Muscle of leg (tissue), 11 donors: ENCODE measurements around the gene FAM13A. TPM values are rescaled to one million over a fixed set of nuclear protein-coding genes. Genes with fewer than 3 reads are reported as not detected.
"Not testable (repeated sequence)": the region's sequence is repeated elsewhere in the genome, so short reads cannot be mapped to it uniquely, and the experiment has no call there.

ENCODE experiments used
- DNase-seq: peaks from one replicate; pipeline ENCODE4 v3.0.0; 2013
- H3K27ac ChIP-seq: one replicate; pipeline ENCODE4 v1.5.1; 2013; ENCODE audit warnings: mild to moderate bottlenecking, low read length, control low read depth
- H3K27me3 ChIP-seq: one replicate; pipeline ENCODE4 v1.6.1; 2013; ENCODE audit warnings: low read length; ENCODE audit not compliant: control insufficient read depth, insufficient read depth
- H3K36me3 ChIP-seq: one replicate; pipeline ENCODE4 v1.6.1; 2013; ENCODE audit warnings: low read length; ENCODE audit not compliant: control insufficient read depth, insufficient read depth
- H3K4me1 ChIP-seq: one replicate; pipeline ENCODE4 v1.6.1; 2013; ENCODE audit warnings: low read length; ENCODE audit not compliant: control insufficient read depth, insufficient read depth
- H3K4me3 ChIP-seq: one replicate; pipeline ENCODE4 v1.5.1; 2013; ENCODE audit warnings: low read length, control low read depth
- H3K9me3 ChIP-seq: replicated peaks from 2 replicates; pipeline ENCODE4 v1.6.1; 2013; ENCODE audit warnings: low read depth, low read length; ENCODE audit not compliant: control insufficient read depth
- WGBS: methylation state at CpG from one replicate; pipeline ENCODE4 v1.1.5; 2013; ENCODE audit warnings: missing lambda C conversion rate; ENCODE audit not compliant: insufficient coverage; 5-methylcytosine and 5-hydroxymethylcytosine counted together
- polyA plus RNA-seq, 8 donors: library from polyadenylated mRNA; unstranded; fragments of 120-200 nt; gene quantifications; one replicate each; pipeline versions ENCODE4 v1.2.1 to v1.2.3, GENCODE V29; 2013; ENCODE audit warnings: inconsistent platforms in 1 of 8, low replicate concordance in 1 of 8; ENCODE audit not compliant: insufficient read length in 8 of 8, insufficient read depth in 1 of 8
- total RNA-seq: library from RNA; stranded (reverse); fragments of 120-200 nt; gene quantifications from one replicate; pipeline ENCODE4 v1.2.4, GENCODE V29; 2013

The FAM13A gene
- total and polyA plus RNA-seq, 9 donors = 23.8 to 40.2 (median 29.7) TPM

GRCh38 chr4:88865466-88865865 lies 191.5 kb downstream of the FAM13A start:
- no CpG with 5 or more reads among the region's 6 CpGs for WGBS
- Histone ChIP-seq H3K27me3 (no peaks in the 10 kb centered on the region), H3K4me1 (no peaks in the 10 kb centered on the region), H3K9me3 (peaks cover 2% of the 10 kb centered on the region), H3K36me3 (no peaks in the 10 kb centered on the region), H3K4me3 (no peak overlapping the region), H3K27ac (no peak overlapping the region)
- no peak for DNase-seq

GRCh38 chr4:88865046-88865445 lies 191.9 kb downstream of the FAM13A start:
- Histone ChIP-seq H3K27ac (no peak overlapping the region), H3K9me3 (no peaks in the 10 kb centered on the region), H3K4me3 (no peak overlapping the region), H3K4me1 (no peaks in the 10 kb centered on the region), H3K36me3 (no peaks in the 10 kb centered on the region), H3K27me3 (no peaks in the 10 kb centered on the region)
- no peak for DNase-seq
- WGBS = no CpG with 5 or more reads among the region's 1 CpG

DNA sequence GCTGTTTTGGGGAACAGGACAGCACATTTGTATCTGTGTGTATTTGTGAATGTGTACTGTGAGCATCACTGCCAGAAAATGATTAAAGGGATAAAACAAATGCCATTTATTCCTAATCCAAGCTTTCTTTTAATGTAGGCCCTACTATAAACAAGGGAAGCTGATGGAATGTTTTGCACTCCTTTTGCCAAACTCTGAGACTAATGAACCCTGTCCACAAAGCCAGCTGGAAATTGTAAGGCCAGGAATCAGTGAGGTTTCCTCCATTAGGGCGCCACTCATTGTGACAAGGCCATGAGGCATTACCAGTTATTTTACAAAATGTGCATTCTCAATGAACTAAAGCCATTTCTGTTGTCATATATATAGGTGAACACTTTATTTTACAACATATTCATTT lies 196.4 kb downstream of the FAM13A start:
- no peak overlapping the region for H3K27ac ChIP-seq
- WGBS = no CpG with 5 or more reads among the region's 1 CpG
- peaks cover 2% of the 10 kb centered on the region for H3K4me1 ChIP-seq
- DNase-seq = peak; percentile 25
- H3K4me3 ChIP-seq = no peak overlapping the region
- H3K36me3 ChIP-seq = no peaks in the 10 kb centered on the region
- H3K27me3 ChIP-seq = no peaks in the 10 kb centered on the region
- no peaks in the 10 kb centered on the region for H3K9me3 ChIP-seq

DNA sequence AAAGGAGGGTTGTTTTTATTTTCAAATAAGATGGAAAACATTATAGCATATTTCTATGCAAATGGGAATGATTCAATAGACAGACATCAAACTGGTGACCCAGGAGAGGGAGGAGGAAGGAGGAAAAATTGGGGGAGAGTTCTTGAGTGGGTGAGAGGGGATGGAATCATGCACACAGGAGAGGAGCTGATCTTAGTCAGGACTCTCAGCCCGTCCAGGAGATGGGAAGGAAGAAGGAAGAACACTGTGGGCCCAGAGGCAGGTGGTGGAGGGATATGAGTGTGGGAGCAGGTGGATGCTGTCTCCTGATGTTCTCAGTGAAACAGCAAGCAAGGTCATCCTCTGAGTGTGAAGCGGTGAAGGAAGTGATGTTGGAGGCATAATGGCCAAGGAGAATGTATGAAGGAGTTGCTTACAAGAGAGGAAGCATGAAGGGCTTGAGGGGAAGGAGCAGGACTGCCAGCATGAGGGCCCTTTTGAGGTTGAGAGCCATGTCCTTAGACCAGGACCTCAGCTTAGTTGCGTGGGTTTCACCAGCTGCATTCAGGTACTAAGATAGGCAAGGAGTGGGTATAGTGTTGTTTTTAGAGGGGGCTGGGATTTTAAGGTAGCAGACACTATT lies 197.7 kb downstream of the FAM13A start:
- Histone ChIP-seq H3K36me3 (no peaks in the 10 kb centered on the region), H3K9me3 (no peaks in the 10 kb centered on the region), H3K27me3 (no peaks in the 10 kb centered on the region), H3K4me3 (no peak overlapping the region), H3K27ac (no peak overlapping the region), H3K4me1 (peaks cover 2% of the 10 kb centered on the region)
- no peak for DNase-seq
- WGBS = 83% methylated on average over 3 of the region's 3 CpGs

DNA sequence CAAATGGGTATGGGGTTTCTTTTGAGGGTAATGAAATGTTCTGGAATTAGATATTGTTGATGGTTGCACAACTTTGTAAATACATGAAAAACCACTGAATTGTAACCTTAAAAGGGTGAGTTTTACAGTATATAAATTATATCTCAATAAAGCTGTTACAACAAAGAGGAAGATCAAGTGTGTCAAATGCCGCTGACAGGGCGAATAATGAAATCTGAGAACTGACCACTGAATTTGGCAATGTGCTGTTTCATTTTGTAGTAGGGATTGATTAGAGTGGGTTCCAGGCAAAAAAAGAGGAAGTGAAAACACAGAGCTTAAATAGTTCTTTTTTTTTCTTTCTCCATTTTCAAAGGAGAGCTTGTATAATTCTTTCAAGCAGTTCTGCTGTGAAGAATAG lies 198.2 kb downstream of the FAM13A start:
- H3K27me3 ChIP-seq = no peaks in the 10 kb centered on the region
- H3K9me3 ChIP-seq = no peaks in the 10 kb centered on the region
- peaks cover 2% of the 10 kb centered on the region for H3K36me3 ChIP-seq
- H3K4me3 ChIP-seq = no peak overlapping the region
- peak; percentile 77 for DNase-seq
- H3K27ac ChIP-seq = no peak overlapping the region
- H3K4me1 ChIP-seq = peaks cover 2% of the 10 kb centered on the region
- no CpG with 5 or more reads among the region's 2 CpGs for WGBS

GRCh38 chr4:88857588-88857987 lies 199.4 kb downstream of the FAM13A start:
- Histone ChIP-seq H3K4me1 (peaks cover 2% of the 10 kb centered on the region), H3K27me3 (no peaks in the 10 kb centered on the region), H3K4me3 (no peak overlapping the region), H3K9me3 (no peaks in the 10 kb centered on the region), H3K27ac (no peak overlapping the region), H3K36me3 (peaks cover 2% of the 10 kb centered on the region)
- peak; percentile 33 for DNase-seq

DNA sequence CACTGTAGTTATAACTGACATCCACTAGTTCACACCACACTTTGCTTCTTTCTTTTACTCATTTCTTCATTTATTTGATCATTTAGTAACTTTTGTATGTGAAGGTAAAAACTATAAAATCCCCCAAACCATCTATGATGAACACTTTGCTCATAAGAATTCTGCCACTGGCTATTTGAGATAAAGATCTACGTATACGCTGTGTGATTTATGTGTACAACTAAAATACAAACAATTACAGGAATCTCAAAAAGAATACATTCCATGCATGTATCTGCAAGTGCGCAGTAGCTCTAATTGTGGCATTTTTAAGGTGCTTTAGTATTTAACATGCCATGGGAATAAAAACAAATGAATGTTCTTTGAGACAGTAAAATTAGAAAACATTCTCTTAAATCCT lies 202.5 kb downstream of the FAM13A start:
- no peak for DNase-seq
- no peaks in the 10 kb centered on the region for H3K27me3 ChIP-seq
- H3K4me1 ChIP-seq = peaks cover 2% of the 10 kb centered on the region
- H3K27ac ChIP-seq = no peak overlapping the region
- no peak overlapping the region for H3K4me3 ChIP-seq
- H3K9me3 ChIP-seq = no peaks in the 10 kb centered on the region
- WGBS = no CpG with 5 or more reads among the region's 3 CpGs
- peaks cover 2% of the 10 kb centered on the region for H3K36me3 ChIP-seq

DNA sequence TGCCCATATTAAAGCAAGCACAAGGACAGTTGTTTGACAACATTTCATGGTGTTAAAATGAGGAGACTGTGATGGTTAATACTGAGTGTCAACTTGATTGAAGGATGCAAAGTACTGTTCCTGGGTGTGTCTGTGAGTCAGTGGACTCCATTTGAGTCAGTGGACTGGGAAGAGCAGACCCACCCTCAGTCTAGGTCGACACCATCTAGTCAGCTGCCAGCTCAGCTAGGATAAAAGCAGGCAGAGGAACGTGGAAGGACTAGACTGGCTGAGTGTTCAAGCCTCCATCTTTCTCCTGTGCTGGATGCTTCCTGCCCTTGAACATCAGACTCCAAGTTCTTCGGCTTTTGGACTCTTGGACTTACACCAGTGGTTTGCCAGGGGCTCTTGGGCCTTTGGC lies 203.4 kb downstream of the FAM13A start:
- H3K27me3 ChIP-seq, H3K4me1 ChIP-seq, H3K27ac ChIP-seq, H3K36me3 ChIP-seq, DNase-seq, H3K4me3 ChIP-seq, H3K9me3 ChIP-seq: not testable (repeated sequence)
- 97% methylated on average over 3 of the region's 3 CpGs for WGBS

DNA sequence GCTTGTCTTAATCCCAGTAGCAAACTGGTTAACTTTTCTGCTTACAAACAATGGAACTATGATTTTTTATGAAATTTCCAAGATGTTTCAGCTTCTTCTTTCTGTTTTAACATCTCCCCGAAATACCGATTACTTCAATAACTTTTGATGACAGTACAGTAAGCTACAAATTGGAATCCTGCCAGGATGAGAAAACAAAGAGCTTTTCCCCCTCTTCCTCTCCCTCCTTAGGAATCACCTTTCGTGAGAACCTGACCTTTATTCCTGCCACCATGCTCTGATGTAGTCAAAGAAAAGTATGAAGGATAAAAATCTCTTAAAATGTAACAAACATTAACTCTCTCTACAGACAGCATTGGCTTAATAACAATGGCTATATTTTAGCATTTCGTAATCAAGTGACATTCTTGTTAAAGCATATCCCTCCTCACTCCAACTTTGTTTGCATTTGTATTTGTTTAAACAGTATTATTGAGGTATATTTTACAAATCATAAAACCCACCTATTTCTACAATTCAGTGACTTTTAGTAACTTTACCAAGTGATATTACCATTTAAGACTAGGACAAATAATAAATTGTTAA lies 210.7 kb downstream of the FAM13A start:
- H3K9me3 ChIP-seq = no peaks in the 10 kb centered on the region
- no peak for DNase-seq
- peaks cover 2% of the 10 kb centered on the region for H3K4me1 ChIP-seq
- no CpG with 5 or more reads among the region's 4 CpGs for WGBS
- H3K36me3 ChIP-seq = peaks cover 2% of the 10 kb centered on the region
- no peaks in the 10 kb centered on the region for H3K27me3 ChIP-seq
- H3K27ac ChIP-seq = no peak overlapping the region
- no peak overlapping the region for H3K4me3 ChIP-seq

DNA sequence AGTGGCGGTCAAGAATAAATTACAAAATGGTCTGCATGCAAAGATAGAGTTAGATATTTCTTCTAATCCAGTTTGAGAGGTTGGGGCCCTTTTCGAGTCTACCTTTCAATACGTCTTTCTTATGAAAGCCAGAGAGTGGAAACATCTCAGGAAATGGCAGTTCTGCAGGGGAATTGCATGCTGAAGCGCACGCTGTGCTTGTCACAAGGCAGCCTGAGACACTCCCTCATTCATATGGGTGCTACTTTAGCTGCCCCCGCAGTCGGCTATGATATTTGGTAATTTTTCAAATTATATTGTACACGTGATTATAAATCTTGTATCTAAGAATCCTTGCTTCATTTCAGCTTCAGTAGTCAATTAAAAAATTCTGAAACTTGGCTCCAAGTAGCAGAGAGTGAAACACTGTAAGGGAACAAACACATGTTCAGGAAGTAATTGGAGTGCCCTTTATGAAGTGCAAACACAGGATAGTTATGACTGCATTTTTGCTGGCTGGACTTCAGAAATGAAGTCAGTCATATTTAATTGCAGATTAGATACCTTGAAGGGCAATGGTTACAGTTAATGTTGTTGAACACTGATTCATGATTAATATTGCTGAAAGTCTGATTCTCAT lies 213.8 kb downstream of the FAM13A start:
- Histone ChIP-seq H3K36me3 (peaks cover 2% of the 10 kb centered on the region), H3K9me3 (no peaks in the 10 kb centered on the region), H3K4me1 (peaks cover 2% of the 10 kb centered on the region), H3K27me3 (no peaks in the 10 kb centered on the region), H3K4me3 (no peak overlapping the region), H3K27ac (no peak overlapping the region)
- peak; percentile 52 for DNase-seq
- 50% methylated on average over 2 of the region's 8 CpGs for WGBS
